Astrocyte (in vitro differentiated cells and primary cell): ENCODE measurements around the gene TMEM179.

Source experiments
- CTCF ChIP-seq: IDR thresholded peaks from 2 replicates; pipeline ENCODE4 v1.5.1; 2011; ENCODE audit warnings: low read depth, mild to moderate bottlenecking, inconsistent platforms, low read length, moderate library complexity; ENCODE audit not compliant: insufficient read depth
- EZH2 ChIP-seq: IDR thresholded peaks from 2 replicates; pipeline ENCODE4 v1.6.1; 2012; ENCODE audit warnings: mild to moderate bottlenecking, low read length, inconsistent platforms; ENCODE audit not compliant: insufficient read depth

- no peak for TF ChIP-seq CTCF
- TF ChIP-seq EZH2: no peak
Measured at GRCh38 chr14:104634138-104634760, 29.7 kb upstream of the TMEM179 start.
